GM21447 (cell line): ENCODE results near the gene MKNK1.

Experiments used
- ATAC-seq: cut with Tn5 transposase; IDR thresholded peaks from one replicate; pipeline ENCODE4 v1.9.1; 2021; ENCODE audit not compliant: unreplicated experiment

Gene MKNK1

GRCh38 chr1:46525253-46525983 lies 78.7 kb downstream of the MKNK1 start:
- ATAC-seq: no peak

- no peak for ATAC-seq
Measured at GRCh38 chr1:46524843-46525242, 79.2 kb downstream of the MKNK1 start.

GRCh38 chr1:46523496-46524353 lies 80.3 kb downstream of the MKNK1 start:
- ATAC-seq: no peak

- no peak for ATAC-seq
Measured at GRCh38 chr1:46522969-46523320, 81.1 kb downstream of the MKNK1 start.

GRCh38 chr1:46522184-46522968 lies 81.7 kb downstream of the MKNK1 start:
- peak; percentile 68 for ATAC-seq

GRCh38 chr1:46521414-46521813 lies 82.7 kb downstream of the MKNK1 start:
- no peak for ATAC-seq

- no peak for ATAC-seq
Measured at GRCh38 chr1:46520063-46520911, 83.8 kb downstream of the MKNK1 start.

- no peak for ATAC-seq
Measured at GRCh38 chr1:46519209-46519608, 84.9 kb downstream of the MKNK1 start.

- no peak for ATAC-seq
Measured at GRCh38 chr1:46517932-46518498, 86.1 kb downstream of the MKNK1 start.

- no peak for ATAC-seq
Measured at GRCh38 chr1:46517010-46517600, 87.0 kb downstream of the MKNK1 start.

- no peak for ATAC-seq
Measured at GRCh38 chr1:46516200-46516950, 87.7 kb downstream of the MKNK1 start.

GRCh38 chr1:46515576-46515975 lies 88.5 kb downstream of the MKNK1 start:
- no peak for ATAC-seq

GRCh38 chr1:46513536-46513935 lies 90.5 kb downstream of the MKNK1 start:
- ATAC-seq: no peak

- ATAC-seq: no peak
Measured at GRCh38 chr1:46512792-46513190, 91.3 kb downstream of the MKNK1 start.

- ATAC-seq: no peak
Measured at GRCh38 chr1:46512135-46512791, 91.8 kb downstream of the MKNK1 start.

- ATAC-seq: no peak
Measured at GRCh38 chr1:46510998-46511365, 93.1 kb downstream of the MKNK1 start.

GRCh38 chr1:46510341-46510997 lies 93.6 kb downstream of the MKNK1 start:
- no peak for ATAC-seq

GRCh38 chr1:46508757-46509156 lies 95.3 kb downstream of the MKNK1 start:
- ATAC-seq: no peak
